GM03348 (cell line): ENCODE measurements around the gene YWHAG.
A peak's percentile ranks its signal among the peaks of the same experiment; 100 is the strongest.
"Not testable (repeated sequence)": the region's sequence is repeated elsewhere in the genome, so short reads cannot be mapped to it uniquely, and the experiment has no call there.

ENCODE experiments used
- DNase-seq: peaks from one replicate; pipeline ENCODE4 v3.0.0; 2012; ENCODE audit warnings: low spot score

YWHAG gene

DNA sequence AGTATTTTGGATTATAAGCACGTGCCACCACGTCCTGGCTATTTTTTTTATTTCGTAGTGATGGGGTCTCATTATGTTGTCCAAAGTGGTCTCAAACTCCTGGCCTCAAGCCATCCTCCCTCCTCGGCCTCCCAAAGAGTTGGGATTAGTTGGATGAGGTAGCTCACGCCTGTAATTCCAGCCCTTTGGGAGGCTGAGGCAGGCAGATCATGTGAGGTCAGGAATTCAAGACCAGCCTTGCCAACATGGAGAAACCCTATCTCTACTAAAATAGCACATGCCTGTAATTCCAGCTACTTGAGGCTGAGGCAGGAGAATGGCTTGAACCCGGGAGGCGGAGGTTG, 21.8 kb upstream of the YWHAG start:
- DNase-seq: no peak

DNA sequence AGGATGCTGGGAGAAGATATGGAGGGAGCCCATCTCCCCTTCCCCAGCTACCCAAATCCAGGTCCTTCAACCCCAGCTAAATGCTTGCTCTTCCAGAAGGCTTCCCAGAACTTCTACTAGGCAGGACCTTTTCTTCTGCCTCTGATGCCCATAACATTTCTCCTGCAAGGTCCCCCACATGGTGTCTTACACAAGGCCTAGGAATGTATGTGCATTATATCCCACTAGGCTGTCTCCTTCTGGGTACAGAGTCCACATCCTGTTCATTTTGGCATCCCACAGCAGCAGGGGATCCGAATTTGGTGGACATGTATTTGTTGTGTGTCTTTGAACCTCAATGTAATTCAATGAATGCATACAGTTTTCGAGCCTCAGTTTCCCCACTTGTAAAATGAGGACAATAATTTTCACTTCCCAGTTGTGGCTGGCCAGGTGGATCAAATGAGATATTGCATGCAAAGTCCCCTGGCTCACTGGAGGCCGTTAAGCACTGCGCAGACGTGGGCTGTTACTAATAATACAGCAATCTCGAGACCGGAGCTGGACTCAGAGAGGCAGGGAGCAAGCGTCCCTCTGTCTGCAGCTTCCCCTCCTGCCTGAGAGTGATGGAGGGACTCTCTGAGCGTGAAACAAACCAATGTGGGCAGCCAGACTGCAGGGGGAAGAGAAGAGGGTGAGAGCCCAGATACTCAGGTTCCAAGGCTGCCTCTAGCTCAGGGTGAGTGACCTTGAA, 18.6 kb upstream of the YWHAG start:
- no peak for DNase-seq

DNA sequence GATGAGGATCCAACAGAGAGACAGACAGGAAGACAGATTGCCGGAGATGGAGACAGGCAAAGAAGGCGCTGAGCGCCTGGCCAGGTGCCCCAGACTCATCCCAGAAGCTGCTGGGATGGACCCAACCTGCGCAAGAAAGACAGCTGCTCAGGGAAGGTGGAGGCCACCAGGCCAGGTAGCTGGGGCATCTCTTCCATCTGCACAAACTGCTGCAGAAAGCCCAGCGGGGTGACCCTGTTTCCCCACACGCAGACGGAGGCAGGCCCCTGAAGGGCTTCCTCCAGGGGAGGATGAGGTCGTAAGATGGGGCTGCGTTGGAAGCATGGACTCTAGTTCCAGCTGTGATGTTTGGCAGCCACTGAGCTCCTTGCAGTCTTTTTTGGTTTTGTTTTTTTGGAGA, 16.5 kb upstream of the YWHAG start:
- DNase-seq: no peak

DNA sequence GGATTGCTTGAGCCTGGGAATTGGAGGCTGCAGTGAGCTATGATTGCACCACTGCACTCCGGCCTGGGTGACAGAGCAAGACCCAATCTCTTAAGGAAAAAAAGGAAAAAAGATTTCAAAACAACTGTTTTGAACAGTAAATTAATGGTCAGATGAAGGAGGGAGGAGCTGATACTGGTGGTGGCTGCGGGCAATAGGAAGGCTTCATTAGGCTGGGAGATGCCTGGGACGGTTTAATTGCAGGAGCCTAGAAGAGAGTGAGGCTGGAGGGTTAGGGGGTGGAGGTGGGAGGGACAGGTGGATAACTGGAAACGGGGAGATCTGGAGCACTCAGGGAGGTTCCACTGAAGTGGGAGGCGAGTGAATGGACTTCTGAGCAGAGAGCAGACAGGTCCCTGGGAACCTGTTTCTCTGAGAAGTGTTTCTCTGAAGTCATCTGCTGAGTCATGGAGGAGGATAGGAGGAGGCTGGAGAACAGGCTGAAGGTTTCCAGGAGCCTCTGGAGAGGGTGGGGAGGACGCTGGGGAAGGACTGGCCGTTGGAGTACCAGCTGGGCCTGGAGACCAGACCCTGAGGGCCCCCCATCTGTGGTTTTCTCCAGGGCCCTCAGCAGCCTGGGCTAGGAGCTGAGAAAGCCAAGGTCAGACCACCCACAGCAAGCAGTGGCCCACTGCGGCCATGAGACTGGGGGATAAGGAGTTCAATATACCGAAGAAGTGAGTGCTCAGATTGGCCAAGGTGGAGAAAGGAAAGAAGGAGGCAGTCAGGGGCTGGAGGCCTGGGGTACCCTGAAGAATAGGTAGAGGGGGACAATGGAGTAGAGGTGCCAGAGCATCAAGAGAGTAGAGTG, 14.4 kb upstream of the YWHAG start:
- DNase-seq: peak; percentile 63

DNA sequence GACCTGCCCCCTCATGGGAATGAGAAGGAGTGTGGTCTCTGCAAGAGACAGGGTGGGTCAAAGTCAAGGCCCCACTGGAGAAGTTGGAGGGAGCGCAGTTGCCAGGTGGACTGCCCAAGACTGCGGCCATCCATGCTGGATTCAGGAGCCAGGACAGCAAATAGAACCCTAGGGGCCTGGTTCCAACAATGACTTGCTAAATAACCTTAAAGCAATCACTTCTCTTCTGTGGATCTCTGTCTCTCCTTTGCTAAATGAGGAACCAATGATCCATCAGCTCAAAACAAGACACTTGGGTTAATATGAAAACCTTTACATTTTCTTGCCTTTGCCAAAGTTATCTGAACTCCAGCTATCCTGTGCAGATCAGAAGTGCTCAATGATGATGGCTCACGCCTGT, 12.6 kb upstream of the YWHAG start:
- DNase-seq: no peak

DNA sequence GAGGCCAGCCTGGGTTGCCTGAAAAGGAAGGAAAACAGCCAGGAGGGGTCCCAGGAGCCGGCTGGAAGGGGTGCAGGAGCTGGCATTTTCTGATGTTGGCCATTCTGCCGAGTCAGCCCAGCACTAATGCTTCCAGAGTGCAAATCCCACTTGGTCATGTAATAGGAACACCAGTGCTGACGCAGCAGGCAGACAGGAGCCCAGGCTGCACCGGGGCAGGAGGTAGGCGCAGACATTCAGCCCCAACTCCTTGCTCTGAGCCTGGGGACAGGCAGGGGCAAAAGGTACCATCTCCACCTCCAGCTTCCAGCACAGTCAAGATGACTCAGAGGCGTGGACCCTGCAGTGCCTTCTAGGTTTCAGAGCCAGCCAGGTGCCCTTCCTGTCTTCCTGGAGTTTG, 10.2 kb upstream of the YWHAG start:
- no peak for DNase-seq

DNA sequence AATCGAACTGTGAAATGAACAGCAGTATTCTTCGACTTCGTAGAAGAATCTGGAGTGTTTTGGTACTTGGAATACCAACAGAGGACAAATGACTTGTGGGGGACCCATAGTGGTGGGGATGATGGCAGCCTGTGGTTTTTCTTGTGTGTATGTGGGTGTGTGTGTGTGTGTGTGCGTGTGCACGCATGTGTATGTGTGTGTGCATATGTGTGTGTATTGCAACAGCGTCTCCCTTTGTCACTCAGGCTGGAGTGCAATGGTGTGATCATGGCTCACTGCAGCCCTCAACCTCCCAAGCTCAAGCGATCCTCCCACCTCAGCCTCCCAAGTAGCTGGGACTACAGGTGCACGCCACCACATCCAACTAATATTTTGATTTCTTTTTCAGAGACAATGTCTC, 9.4 kb upstream of the YWHAG start:
- no peak for DNase-seq

DNA sequence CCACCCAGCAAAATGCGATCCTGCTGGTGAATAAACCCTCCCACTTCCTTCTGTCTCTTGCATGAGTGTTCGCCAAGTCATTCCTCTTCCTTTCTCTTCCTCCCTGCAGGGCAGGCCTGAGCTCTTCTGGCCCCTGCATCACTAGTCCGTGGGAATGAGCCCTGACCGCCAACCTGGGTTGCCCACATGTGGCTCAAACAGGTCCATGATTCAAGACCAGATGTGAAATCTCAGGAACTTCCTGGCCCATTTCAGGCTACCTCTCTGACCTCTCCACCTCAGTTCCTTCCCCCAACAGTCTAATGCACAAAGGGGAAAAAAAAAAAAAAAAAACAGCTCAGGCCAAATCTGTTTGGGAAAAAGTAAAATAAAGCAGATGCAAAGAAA, 5.4 kb upstream of the YWHAG start:
- peak; percentile 60 for DNase-seq

DNA sequence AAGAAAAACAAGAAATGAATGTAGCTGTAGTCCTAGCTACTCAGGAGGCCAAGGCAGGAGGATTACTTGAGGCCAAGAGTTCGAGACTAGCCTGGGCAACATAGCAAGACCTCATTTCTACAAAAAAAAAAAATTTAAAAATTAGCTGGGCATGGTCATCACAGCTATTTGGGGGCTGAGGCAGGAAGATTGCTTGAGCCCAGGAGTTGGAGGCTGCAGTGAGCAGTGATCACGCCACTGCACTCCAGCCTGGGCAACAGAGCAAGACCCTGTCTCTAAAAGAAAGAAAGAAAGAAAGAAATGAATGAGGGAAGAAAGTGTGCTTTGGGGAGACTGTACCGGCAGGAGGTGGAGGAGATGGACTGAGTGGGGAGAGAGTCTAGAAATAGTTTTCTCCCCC, 5.0 kb upstream of the YWHAG start:
- not testable (repeated sequence) for DNase-seq

DNA sequence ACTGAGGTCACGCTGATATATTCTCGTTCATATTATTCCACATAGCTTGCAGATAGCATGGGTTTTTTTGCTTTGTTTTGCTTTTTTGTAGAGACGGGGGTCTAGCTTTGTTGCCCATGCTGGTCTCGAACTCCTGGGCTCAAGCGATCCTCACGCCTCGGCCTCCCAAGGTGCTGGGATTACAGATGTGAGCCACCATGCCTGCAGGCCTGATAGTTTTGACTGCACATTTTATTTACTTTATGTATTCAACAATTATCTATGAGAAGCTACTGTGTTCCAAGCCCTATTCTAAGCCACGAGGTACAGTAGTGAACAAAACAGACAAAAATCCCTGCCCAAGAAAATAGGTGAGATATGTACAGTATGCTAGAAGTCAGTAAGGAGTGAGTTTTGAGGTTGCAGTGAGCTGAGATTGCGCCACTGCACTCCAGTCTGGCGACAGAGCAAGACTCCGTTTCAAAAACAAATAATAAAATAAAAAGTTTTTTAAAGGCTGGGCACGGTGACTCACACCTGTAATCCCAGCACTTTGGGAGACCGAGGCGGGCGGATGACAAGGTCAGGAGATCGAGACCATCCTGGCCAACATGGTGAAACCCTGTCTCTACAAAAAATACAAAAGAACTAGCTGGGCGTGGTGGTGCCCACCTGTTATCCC, 1.3 kb upstream of the YWHAG start:
- no peak for DNase-seq

DNA sequence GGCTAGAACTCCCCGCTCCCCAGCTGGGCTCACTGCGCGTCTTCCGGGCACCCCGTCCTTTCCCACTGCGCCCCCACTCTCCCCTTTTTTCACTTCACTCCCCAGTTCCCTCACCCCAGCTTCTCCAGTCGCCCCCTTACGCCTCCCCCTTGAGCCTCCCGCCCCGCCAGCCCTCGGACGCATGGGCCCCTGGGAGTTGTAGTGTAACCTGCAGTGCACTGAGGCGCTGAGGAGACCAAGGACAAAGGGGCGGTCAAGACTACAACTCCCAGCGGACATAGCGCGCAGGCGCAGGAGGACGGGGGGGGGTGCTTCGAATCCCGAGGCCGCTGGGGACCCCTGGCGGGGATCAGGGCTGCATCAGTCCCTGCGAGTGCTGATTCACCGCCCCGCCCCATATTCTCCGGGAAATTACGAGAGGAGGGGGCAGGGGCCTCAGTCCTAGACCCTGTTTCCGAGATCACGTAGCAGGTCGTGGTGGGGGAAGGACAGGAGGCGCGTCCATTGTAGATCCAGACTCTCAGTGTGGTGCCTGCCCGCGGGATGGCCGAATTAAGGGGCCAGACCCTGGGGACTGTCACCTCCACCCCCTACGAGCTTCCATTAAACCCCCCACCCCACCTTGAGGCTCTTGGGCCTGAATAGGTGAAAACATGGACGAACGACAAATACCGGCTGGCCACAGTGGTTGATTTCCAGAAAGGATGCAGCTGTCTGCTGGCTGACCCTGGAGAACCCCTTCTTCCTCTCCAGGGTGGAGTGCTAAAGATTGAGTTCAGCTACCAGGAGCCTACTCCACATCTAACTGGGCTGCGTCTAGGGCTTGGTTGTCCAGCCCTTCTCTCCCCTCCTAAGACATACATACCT, 553 bp upstream of the YWHAG start:
- DNase-seq: peak; percentile 98

DNA sequence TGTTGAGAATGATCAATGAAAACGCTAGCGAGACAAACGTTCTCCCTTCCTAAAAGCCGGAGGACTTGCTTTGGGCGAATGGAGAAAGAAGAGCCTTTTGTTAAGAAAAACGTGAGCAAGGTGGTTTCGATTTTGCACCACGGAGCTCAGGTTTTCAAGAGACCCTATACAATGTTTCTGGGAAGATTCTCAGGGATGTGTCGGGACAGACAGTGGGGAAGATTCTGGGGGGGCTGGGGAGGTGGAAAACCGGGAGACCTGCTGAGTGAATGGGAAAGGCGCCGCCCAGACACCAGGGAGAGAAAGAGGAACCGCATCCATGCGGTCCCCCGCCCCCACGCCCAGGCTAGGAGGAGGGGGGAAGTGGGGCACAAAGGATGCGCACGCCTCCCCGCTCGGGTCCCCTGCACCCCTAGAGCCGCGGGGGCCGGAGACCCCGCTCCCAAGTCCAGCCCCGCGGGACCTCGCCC, 745 bp downstream of the YWHAG start:
- DNase-seq: peak; percentile 44

DNA sequence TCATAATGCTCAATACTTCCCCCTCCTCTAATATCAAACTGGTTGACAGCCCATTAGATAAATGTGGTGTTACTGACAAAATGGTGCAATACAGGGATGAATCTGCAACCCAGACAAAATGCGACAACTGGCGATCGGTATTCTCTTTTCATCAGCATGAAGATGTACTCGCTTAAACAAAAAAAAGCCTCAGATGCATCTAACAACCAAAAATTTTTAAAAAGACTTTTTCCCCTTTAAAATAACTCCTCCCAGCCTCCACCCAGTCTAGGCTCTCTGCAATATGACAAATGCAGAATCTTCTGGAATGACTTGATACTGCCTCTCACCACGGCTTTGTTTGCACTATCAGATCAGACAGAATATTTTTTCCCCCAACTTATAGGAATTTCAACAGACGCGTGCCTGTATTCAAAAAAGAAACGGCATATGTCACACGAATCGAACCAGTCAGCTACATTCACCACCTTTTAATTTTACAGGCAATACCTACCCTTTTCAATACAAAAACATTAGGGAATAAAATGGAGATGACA, 1.2 kb downstream of the YWHAG start:
- DNase-seq: no peak

DNA sequence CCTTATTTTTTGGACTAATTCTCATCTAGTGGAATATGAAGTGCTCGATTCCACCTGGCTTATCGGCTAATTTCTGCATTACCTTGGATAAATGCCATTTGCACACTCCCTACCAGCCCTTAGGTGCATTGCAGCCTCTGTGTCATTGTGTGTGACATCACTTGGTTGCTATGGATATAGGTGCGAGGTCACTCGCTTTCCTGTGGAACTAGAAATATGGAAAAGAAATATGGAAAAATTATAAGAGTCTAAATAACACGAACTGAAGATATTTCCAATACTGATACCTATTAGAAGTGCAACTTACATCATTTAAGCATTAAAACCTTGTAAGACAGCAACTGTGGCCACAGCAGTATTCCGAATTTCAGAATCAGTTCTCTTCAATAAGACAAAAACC, 2.0 kb downstream of the YWHAG start:
- no peak for DNase-seq

DNA sequence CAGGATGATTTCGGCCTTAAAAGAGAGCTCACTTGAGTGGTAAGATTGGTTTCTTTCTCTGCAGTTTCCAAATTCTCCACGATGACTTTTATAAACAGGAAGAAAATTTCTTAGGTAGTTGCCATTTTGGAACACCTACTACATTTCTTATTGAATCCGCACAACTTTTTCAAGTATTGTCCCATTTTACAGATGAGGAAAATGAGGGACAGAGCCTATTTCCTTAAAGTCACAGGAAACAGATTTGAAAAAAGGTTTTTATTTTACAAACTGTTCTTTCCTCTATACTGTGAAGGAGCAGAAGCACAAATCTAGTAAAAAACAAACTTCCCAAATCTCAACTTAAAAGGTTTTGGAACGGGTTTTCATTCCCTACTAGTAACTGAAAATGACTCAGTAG, 2.7 kb downstream of the YWHAG start:
- no peak for DNase-seq

DNA sequence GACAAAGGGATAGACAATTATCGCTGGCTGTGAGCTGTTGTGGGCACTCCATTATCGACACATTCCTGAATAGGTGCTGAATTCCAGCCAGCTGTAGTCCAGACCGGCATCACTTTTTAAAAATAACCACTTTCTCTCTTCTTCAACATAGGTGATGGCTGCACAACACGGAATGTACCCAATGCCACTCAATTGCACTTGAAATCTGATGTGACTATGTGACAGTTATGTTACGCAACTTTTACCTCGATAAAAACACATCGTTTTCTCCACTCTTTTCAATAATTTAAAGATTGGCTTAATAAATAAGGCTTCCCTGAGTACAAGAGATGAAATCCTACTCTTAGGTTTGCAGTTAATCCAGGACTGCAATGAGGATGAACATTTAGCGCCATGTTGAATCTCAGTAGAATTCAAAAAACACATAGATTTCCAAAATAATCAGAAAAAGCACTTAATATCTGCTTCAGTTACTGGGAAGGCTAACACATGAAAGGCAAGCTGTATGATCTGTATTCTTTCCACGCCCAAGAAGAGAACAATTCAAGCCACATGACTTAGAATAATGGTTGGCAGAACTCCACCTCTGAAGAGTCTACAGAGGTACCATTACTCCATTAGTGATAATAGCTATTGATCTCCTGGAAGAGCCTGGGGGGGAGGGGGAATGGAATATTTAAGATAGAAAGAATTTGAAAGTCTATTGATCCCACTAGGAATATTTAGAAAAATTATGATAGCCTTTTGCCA, 3.6 kb downstream of the YWHAG start:
- no peak for DNase-seq

DNA sequence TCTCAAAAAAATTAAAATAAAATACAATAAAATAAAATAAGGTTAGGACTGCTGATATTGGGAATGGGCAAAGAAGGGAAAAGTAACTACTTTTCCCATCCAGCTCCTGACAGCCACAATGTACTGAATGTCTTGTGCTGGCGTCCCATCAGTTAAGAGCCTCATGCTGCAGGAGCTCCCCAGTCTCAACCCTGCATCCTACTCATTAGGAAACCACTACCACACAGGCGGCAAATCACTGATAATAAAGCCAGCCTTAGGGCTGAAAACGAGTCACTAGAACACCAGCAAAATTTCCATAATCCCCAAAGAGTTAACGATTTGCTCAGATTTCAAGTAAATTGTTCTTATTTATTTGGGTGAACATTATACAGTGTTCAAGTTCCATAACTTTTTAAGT, 4.3 kb downstream of the YWHAG start:
- DNase-seq: no peak

DNA sequence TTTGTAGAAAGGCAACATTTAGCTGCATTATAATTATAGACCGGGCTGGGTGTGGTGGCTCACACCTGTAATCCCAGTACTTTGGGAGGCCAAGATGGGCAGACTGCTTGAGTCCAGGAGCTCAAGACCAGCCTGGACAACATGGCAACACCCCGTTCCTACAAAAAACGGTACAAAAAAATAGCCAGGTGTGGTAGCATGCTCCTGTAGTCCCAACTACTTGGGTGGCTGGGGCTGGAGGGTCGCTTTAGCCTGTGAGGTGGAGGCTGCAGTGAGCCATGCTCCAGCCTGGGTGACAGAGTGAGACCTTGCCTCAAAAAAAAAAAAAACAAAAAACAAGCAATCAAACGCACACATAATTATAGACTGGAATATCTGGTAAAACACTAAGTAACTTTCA, 5.0 kb downstream of the YWHAG start:
- DNase-seq: no peak

DNA sequence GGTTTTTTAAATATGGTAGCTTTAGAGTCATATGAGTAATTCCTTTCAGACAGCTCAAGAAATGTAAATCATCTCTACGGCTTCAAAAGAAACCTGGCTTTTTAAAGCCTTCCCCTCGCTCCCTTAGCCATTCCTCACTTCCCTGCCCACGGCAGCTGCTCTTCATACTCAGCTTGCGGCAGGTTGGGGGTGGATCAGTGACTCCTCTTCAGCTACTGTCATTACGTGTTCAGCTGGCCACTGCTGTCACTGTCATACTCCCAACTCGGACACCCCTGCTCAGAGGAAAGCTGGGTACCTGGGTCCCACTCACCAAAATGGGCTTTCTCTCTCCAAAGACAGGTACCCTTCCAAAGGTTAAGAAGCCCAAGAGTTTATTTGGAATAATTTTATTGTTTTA, 6.6 kb downstream of the YWHAG start:
- peak; percentile 39 for DNase-seq

DNA sequence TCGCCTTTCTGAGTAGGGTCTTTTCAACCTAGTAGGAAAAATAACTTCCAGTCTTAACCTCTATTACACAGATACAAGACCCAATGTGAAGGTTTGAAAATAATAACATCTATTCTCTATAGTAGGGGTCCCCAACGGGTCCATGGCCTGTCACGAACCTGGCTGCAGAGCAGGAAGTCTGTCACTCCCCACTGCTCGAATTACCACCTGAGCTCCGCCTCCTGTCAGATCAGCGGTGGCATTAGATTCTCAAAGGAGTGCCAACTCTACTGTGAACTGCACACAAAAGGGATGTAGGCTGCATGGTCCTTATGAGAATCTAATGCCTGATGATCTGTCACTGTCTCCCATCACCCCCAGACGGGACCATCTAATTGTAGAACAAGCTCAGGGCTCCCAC, 7.4 kb downstream of the YWHAG start:
- DNase-seq: no peak

DNA sequence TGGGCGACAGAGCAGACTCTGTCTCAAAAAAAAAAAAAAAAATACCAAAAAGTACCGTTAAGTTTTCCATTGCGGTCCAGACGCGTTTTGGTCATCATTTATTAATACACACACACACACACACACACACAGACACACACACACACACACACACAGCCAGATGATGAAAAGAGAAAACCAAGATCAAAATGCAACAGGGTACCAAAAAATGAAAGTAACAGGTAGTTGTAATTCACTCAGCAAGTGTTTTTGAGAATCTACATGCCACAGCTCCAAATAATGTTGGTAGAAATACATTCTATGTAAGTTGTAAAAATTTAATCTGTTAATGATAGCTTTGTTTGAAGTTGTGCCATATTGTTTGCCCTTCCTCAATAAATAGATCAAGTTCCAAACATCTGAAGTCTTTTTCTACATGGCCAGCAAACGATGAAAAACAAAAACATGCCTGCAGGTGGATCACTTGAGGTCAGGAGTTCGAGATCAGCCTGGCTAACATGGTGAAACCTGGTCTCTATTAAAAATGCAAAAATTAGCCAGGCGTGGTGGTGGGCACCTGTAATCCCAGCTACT, 9.4 kb downstream of the YWHAG start:
- DNase-seq: no peak
